ENCODE data around the gene RBM5.

The RBM5 gene

DNA sequence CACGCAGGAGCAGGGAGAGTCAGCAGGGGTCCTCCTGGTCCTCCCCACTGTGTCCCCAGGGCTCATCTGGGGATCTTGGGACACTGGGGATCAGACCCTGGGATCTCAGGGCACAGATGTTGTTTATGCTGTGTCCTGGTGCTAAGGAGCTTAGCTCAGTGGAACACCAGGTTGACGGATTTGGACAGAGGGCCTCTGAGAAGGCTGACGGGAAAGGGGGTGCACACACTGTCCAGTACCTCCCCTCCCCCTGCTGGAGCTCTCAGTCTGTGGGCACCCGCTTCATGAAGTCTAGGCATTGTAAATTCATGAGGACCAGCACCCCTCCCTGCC lies 44.5 kb downstream of the RBM5 start:
- no peaks in the 10 kb centered on the region for H3K36me3 ChIP-seq (ENCODE audit: control insufficient read depth, insufficient read depth, low read length)
- H3K9me3 ChIP-seq (ENCODE audit: control insufficient read depth, low read length), result no peaks in the 10 kb centered on the region
- H3K4me3 ChIP-seq (ENCODE audit: low read length), result no peak overlapping the region
- H3K27me3 ChIP-seq (ENCODE audit: control insufficient read depth, insufficient read depth, low read length), result peaks cover 11% of the 10 kb centered on the region
- peaks cover under 1% of the 10 kb centered on the region for H3K4me1 ChIP-seq (ENCODE audit: control insufficient read depth, insufficient read depth, low read length)
- H3K9ac ChIP-seq (ENCODE audit: low read length), result no peak overlapping the region

DNA sequence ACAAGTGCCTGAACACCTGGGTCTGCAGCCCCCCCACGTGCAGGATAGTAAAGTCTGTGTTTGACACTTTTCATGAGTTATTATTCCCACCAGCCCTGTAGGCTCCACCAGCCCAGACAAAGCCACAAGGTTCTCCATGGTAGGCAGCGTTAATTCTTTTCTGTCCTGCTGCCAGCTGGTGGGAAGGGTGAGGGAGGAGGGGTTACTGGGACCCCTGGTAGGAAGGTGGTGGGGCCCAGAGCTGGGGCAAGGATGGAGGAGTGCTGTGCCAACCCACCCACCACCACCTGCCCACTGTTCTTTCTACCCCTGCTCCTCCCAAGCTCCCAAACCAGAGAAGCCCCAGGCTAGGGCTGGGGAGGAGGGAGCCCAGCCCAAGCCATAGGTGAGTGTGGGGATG lies 45.6 kb downstream of the RBM5 start:
- Histone ChIP-seq H3K27me3 (ENCODE audit: control insufficient read depth, insufficient read depth, low read length) (peaks cover 18% of the 10 kb centered on the region), H3K9me3 (ENCODE audit: control insufficient read depth, low read length) (no peaks in the 10 kb centered on the region), H3K4me1 (ENCODE audit: control insufficient read depth, insufficient read depth, low read length) (peaks cover 11% of the 10 kb centered on the region), H3K36me3 (ENCODE audit: control insufficient read depth, insufficient read depth, low read length) (no peaks in the 10 kb centered on the region), H3K4me3 (ENCODE audit: low read length) (no peak overlapping the region), H3K9ac (ENCODE audit: low read length) (no peak overlapping the region)

DNA sequence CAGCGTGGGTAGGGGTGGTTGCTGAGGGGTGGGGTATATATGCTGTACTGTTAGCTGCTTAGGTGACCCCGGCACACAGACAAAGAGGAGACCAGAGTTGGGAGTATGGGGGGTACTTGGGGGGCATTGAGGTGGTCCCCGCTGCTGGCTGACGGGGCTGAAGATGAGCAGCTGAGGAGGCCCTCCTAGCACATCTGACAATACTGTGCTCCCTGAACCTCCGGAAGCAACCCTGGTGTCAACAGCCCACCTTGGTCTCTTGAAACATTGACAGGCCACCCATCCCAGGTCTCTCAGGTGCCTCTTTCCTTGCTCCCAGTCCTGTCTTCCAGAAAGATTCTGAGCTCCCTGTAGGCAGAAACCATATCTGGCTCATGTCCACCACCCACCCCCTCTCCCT lies 47.2 kb downstream of the RBM5 start:
- H3K9me3 ChIP-seq (ENCODE audit: control insufficient read depth, low read length), result no peaks in the 10 kb centered on the region
- H3K4me3 ChIP-seq (ENCODE audit: low read length), result no peak overlapping the region
- H3K9ac ChIP-seq (ENCODE audit: low read length), result no peak overlapping the region
- peaks cover 18% of the 10 kb centered on the region for H3K27me3 ChIP-seq (ENCODE audit: control insufficient read depth, insufficient read depth, low read length)
- H3K4me1 ChIP-seq (ENCODE audit: control insufficient read depth, insufficient read depth, low read length), result peaks cover 13% of the 10 kb centered on the region
- no peaks in the 10 kb centered on the region for H3K36me3 ChIP-seq (ENCODE audit: control insufficient read depth, insufficient read depth, low read length)

DNA sequence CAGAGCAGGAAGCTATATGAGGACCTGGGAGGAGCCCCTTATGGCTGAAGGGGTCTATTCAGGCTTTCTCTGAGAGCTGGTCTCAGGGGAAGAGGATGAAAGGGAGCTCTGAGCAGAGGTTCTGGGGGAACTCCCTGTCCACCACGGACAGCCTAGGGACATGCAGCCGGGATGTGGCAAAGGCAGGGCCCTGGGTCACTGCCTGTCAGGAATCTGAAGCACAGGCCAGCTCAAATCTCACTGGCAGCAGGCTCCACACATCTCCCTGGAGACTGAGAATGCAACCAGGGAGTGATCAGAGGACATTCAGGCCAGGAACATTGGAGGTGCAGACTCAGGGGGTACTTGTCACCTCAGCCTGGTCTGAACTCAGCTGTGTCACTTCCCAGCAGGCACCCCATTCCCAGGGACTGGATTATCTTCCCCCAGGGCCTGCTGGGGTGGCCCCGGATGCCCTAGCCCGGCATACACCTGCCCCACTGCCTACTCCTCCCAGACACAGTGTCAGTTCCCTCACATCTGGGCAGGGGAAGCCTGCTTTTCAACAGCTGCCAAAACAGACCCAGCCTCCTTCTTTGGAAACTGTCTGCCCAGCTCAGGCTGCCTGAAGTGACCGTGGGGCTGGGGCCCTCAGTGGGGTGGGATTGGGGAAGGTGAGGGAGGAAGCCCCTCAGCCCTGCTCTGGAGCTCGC lies 48.1 kb downstream of the RBM5 start:
- H3K4me1 ChIP-seq (ENCODE audit: control insufficient read depth, insufficient read depth, low read length), result peaks cover 13% of the 10 kb centered on the region
- H3K4me3 ChIP-seq (ENCODE audit: low read length), result no peak overlapping the region
- H3K36me3 ChIP-seq (ENCODE audit: control insufficient read depth, insufficient read depth, low read length), result no peaks in the 10 kb centered on the region
- no peaks in the 10 kb centered on the region for H3K9me3 ChIP-seq (ENCODE audit: control insufficient read depth, low read length)
- H3K9ac ChIP-seq (ENCODE audit: low read length), result no peak overlapping the region
- peaks cover 18% of the 10 kb centered on the region for H3K27me3 ChIP-seq (ENCODE audit: control insufficient read depth, insufficient read depth, low read length)

DNA sequence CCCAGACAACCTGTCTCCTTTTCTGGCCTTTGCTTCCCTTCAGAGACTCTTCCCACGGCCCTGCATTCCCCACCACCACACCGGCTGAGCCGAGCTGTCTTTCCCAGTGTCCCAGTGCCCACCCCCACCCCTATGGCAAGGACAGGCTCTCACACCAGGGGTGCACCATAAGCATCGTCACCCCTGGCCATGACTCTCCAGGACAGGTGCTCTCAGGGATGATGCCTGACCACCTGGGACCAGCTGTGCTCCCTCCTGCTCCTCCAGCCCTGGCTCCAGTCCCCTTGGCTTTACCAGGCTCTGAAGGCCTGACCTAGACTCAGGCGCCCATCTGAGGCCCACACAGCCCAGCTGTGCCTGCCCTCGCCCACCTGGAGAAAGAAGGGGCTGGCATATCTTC lies 48.8 kb downstream of the RBM5 start:
- H3K4me3 ChIP-seq (ENCODE audit: low read length), result no peak overlapping the region
- H3K36me3 ChIP-seq (ENCODE audit: control insufficient read depth, insufficient read depth, low read length), result no peaks in the 10 kb centered on the region
- H3K9me3 ChIP-seq (ENCODE audit: control insufficient read depth, low read length), result no peaks in the 10 kb centered on the region
- H3K27me3 ChIP-seq (ENCODE audit: control insufficient read depth, insufficient read depth, low read length), result peaks cover 18% of the 10 kb centered on the region
- peaks cover 13% of the 10 kb centered on the region for H3K4me1 ChIP-seq (ENCODE audit: control insufficient read depth, insufficient read depth, low read length)
- no peak overlapping the region for H3K9ac ChIP-seq (ENCODE audit: low read length)

DNA sequence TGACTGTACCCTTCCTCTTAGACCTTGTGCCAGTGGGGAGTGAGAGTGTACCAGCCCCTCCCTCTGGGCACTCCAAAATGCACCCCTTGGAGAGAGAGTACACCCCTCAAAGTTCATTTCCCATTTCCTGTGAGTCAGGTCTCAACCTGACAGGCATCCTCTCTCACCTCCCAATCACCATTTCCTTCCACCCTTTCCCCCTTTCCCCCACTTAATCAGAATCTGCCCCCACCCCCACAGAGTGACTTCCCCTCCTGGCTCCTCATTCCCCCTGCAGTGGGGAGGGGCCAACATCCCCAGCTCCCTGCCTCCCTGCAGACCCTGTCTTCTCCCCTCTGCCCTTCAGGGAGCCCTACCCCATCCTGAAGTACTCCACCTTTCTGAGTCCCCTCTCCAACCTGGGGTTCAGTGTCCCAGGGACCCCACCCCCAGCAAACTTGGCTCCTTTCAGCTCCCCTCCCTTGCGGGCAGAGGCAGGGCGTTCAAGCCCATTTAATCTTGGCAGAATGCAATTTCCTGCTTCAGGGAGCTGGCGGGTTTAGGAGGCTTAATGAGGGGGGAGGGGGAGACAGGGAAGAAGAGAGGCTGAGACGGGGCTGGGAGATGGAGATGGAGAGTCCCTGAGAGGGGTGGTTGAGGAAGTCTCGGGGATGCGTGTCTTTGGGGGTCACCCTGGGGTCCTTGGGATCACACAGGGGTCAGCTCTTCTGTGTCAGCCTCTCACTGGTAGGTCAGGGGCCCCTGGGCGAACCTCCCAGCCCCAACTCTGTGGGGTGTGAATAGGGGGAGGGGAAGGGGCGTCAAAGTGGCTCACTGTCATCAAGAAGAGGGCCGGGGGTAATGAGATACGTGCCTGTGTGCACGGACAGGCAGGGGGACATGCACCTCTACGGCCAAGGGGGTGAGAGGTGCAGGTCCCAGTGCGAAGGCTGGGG lies 49.8 kb downstream of the RBM5 start:
- H3K9me3 ChIP-seq (ENCODE audit: control insufficient read depth, low read length), result no peaks in the 10 kb centered on the region
- no peak overlapping the region for H3K4me3 ChIP-seq (ENCODE audit: low read length)
- no peak overlapping the region for H3K9ac ChIP-seq (ENCODE audit: low read length)
- H3K4me1 ChIP-seq (ENCODE audit: control insufficient read depth, insufficient read depth, low read length), result peaks cover 13% of the 10 kb centered on the region
- peaks cover 13% of the 10 kb centered on the region for H3K27me3 ChIP-seq (ENCODE audit: control insufficient read depth, insufficient read depth, low read length)
- H3K36me3 ChIP-seq (ENCODE audit: control insufficient read depth, insufficient read depth, low read length), result no peaks in the 10 kb centered on the region

DNA sequence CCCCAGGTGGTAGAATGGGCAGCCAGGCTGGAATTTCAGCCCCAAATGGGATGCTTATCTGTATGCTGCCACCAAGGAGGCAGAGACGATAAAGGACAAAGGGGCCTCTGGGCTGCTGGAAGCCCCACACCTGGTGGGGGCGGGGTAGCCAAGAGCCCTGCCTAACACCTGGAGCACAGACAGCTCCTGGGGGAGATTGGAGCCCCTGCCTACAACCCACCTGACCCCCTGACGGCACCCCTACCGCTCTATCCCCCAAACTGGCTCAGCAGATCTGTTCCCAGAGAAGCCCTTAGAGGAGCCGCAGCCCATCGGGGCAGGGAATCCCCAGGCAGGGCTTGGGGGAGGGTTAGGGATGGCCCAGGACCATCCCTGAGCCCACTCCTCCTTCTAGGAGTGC lies 50.6 kb downstream of the RBM5 start:
- no peaks in the 10 kb centered on the region for H3K9me3 ChIP-seq (ENCODE audit: control insufficient read depth, low read length)
- H3K27me3 ChIP-seq (ENCODE audit: control insufficient read depth, insufficient read depth, low read length), result peaks cover 9% of the 10 kb centered on the region
- no peak overlapping the region for H3K4me3 ChIP-seq (ENCODE audit: low read length)
- no peak overlapping the region for H3K9ac ChIP-seq (ENCODE audit: low read length)
- H3K36me3 ChIP-seq (ENCODE audit: control insufficient read depth, insufficient read depth, low read length), result no peaks in the 10 kb centered on the region
- H3K4me1 ChIP-seq (ENCODE audit: control insufficient read depth, insufficient read depth, low read length), result peaks cover 13% of the 10 kb centered on the region

DNA sequence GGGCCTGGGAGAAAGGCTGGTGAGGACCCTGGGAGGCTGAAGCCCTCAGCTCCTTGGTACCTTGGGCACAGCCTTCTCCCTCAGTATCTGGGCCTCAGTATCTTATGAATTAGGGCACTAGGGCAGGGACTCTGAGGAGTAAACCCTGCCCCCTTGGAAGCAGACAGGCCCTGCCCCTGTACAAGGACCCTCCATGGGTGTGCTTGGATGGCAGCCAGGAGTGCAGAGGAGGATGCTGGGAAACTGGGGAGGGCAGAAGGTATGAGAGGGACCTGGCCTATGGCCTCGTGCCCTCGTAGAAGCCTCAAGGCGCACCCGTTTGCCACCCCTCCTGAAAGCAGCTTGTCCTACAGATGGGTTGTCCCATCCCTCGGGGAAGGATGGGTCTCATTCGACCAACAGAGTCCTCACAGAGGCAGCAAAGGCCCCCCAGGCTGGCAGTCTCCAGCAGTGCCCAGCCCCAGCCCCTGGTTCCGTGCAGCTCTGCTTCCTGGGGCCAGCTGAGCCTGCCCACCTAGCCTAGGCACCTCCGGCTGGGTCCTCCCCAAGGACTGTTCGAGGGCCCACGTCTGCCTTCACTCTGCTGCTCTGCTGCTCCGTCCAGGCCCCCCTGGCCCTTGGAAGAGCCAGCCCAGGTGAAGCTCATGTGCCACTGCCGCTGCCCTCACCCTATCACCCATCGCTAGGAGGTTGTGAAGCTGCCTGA lies 51.2 kb downstream of the RBM5 start:
- Histone ChIP-seq H3K4me1 (ENCODE audit: control insufficient read depth, insufficient read depth, low read length) (peaks cover 13% of the 10 kb centered on the region), H3K27me3 (ENCODE audit: control insufficient read depth, insufficient read depth, low read length) (peaks cover 7% of the 10 kb centered on the region), H3K9ac (ENCODE audit: low read length) (no peak overlapping the region), H3K36me3 (ENCODE audit: control insufficient read depth, insufficient read depth, low read length) (no peaks in the 10 kb centered on the region), H3K9me3 (ENCODE audit: control insufficient read depth, low read length) (no peaks in the 10 kb centered on the region), H3K4me3 (ENCODE audit: low read length) (no peak overlapping the region)

DNA sequence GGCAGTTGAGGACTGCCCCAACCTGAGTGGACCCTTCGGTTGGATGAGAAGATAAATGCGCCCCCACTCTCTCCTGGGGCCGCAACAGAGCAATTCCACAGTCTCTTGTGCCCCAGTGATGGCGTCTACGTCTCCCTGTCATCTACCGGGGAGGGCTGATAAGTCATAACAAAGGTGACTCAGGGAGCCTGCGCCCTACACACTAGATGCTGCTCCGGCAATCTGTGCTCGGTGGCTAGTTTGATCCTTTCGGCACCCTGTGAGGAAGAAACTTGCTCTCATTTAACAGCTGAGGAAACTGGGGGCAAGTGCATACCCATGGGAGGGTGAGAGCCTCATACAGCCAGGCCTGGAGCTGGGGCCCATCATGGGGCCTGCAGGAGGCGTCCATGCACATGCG lies 52.3 kb downstream of the RBM5 start:
- Histone ChIP-seq H3K4me3 (ENCODE audit: low read length) (no peak overlapping the region), H3K36me3 (ENCODE audit: control insufficient read depth, insufficient read depth, low read length) (no peaks in the 10 kb centered on the region), H3K27me3 (ENCODE audit: control insufficient read depth, insufficient read depth, low read length) (peaks cover 7% of the 10 kb centered on the region), H3K9me3 (ENCODE audit: control insufficient read depth, low read length) (no peaks in the 10 kb centered on the region), H3K4me1 (ENCODE audit: control insufficient read depth, insufficient read depth, low read length) (peaks cover 13% of the 10 kb centered on the region), H3K9ac (ENCODE audit: low read length) (no peak overlapping the region)

DNA sequence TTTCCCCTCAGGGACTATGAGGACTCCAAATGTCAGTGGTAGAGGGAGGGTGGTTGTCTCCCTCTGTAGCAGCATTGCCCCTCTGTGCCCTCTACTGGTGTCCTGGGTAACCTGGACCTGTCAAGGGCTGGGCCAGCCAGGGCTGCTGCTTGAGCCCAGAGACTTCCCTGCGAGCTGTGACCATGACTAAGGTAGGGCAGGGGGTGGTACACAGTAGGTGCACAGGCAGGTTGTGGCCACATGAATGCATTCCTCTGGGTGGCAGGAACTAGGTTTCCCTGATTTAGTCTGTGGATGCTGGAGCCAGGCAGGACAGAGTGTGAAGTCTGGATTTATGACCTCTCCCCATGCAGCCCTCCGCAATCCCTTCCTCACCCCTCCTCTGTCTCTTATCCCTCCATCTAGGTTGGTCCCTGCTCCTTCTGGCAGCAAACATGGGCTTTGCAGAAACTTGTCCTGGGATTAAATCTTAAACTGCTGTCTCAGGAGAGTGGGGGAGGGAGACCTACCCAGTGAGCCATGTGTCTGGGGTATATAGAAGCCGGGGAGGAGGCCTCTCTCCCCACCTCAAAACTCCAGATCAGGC lies 57.7 kb downstream of the RBM5 start:
- Histone ChIP-seq H3K9ac (ENCODE audit: low read length) (no peak overlapping the region), H3K27me3 (ENCODE audit: control insufficient read depth, insufficient read depth, low read length) (peaks cover 8% of the 10 kb centered on the region), H3K4me3 (ENCODE audit: low read length) (no peak overlapping the region), H3K36me3 (ENCODE audit: control insufficient read depth, insufficient read depth, low read length) (no peaks in the 10 kb centered on the region), H3K9me3 (ENCODE audit: control insufficient read depth, low read length) (no peaks in the 10 kb centered on the region), H3K4me1 (ENCODE audit: control insufficient read depth, insufficient read depth, low read length) (no peaks in the 10 kb centered on the region)

DNA sequence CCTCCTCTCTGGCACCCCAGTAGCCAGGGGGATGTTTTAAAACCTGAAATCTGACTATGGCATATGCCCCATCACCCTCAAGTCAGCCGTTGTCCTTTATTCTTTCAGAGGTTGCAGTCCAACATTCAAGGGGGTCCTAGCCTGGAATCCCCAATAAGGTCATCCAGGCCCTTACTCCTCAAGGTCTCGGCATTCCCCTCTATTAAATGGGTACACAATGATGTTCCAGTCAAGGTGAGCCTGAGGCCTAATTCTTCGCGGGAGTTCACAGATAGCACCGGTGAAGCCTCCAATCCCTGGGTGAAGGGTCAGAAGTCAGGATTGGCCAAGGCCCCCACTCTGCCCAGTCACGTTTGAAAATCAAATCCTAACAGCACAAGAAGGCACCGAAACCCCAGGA lies 58.3 kb downstream of the RBM5 start:
- no peak overlapping the region for H3K4me3 ChIP-seq (ENCODE audit: low read length)
- no peak overlapping the region for H3K9ac ChIP-seq (ENCODE audit: low read length)
- H3K4me1 ChIP-seq (ENCODE audit: control insufficient read depth, insufficient read depth, low read length), result no peaks in the 10 kb centered on the region
- no peaks in the 10 kb centered on the region for H3K36me3 ChIP-seq (ENCODE audit: control insufficient read depth, insufficient read depth, low read length)
- H3K9me3 ChIP-seq (ENCODE audit: control insufficient read depth, low read length), result no peaks in the 10 kb centered on the region
- peaks cover 8% of the 10 kb centered on the region for H3K27me3 ChIP-seq (ENCODE audit: control insufficient read depth, insufficient read depth, low read length)

DNA sequence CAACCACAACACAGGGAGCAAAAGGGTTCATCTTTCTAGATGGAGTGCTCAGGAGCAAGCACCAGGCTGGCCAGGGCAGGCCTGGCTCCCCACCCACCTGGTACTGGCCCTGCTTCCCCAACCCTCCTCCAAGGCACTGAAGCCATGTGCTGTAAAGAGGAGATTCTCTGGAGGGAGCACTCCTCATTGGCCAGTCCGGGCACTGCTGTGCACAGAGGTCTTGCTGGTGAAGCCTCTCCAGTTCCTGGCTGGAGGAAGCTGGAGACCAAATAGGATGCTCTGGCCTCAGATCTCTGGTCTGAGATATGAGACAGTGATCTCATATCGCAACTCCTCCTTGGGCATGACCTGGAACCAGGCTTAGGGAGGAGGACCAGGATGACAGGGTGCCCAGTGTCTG lies 58.7 kb downstream of the RBM5 start:
- Histone ChIP-seq H3K9me3 (ENCODE audit: control insufficient read depth, low read length) (no peaks in the 10 kb centered on the region), H3K27me3 (ENCODE audit: control insufficient read depth, insufficient read depth, low read length) (peaks cover 8% of the 10 kb centered on the region), H3K4me3 (ENCODE audit: low read length) (no peak overlapping the region), H3K36me3 (ENCODE audit: control insufficient read depth, insufficient read depth, low read length) (no peaks in the 10 kb centered on the region), H3K9ac (ENCODE audit: low read length) (no peak overlapping the region), H3K4me1 (ENCODE audit: control insufficient read depth, insufficient read depth, low read length) (no peaks in the 10 kb centered on the region)

Data from mucosa of stomach (tissue), 1 donor.